ENCODE data around the gene ZNF280D. TPM values are rescaled to one million over a fixed set of nuclear protein-coding genes. Genes with fewer than 3 reads are reported as not detected.
A peak's percentile ranks its signal among the peaks of the same experiment; 100 is the strongest.
"Not testable (repeated sequence)": the region's sequence is repeated elsewhere in the genome, so short reads cannot be mapped to it uniquely, and the experiment has no call there.

Gene ZNF280D
- total RNA-seq, 1 donor from 2014 or later: 15.3 TPM

GRCh38 chr15:56716334-56716733 lies 17.0 kb downstream of the ZNF280D start:
- no peak for DNase-seq (ENCODE audit: low read depth in 2 of 2)

DNA sequence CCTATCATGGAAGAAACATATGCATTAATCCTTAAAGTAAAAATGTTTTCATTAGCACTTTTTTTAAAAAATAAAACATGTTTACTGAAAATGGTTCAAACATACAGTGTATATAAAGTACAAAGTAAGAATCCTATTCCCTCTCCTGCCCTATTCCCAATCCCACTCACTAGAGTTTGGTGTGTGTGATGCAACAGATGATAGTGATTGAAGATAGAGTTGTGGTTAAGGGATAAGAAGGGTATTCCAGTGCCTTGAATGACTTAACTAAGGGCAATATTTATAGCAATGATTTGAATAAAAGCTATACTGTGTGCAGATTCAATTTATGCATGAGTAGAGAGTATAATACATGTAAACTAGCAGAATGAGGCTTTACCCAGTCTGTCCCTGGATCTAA lies 18.1 kb downstream of the ZNF280D start:
- no peak for DNase-seq (ENCODE audit: low read depth in 2 of 2)

DNA sequence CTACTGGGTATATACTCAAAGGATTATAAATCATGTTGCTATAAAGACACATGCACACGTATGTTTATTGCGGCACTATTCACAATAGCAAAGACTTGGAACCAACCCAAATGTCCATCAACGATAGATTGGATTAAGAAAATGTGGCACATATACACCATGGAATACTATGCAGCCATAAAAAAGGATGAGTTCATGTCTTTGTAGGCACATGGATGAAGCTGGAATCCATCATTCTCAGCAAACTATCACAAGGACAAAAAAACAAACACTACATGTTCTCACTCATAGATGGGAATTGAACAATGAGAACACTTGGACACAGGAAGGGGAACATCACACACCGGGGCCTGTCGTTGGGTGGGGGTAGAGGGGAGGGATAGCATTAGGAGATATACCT lies 23.8 kb downstream of the ZNF280D start:
- not testable (repeated sequence) for DNase-seq (ENCODE audit: low read depth in 2 of 2)

- DNase-seq (ENCODE audit: low read depth in 2 of 2): no peak
These were observed 33.6 kb downstream of the ZNF280D start for GRCh38 chr15:56699743-56700142.

GRCh38 chr15:56698270-56698669 lies 35.0 kb downstream of the ZNF280D start:
- no peak for DNase-seq (ENCODE audit: low read depth in 2 of 2)

GRCh38 chr15:56693761-56694160 lies 39.5 kb downstream of the ZNF280D start:
- no peak for DNase-seq (ENCODE audit: low read depth in 2 of 2)

GRCh38 chr15:56690733-56691132 lies 42.6 kb downstream of the ZNF280D start:
- no peak for DNase-seq (ENCODE audit: low read depth in 2 of 2)

DNA sequence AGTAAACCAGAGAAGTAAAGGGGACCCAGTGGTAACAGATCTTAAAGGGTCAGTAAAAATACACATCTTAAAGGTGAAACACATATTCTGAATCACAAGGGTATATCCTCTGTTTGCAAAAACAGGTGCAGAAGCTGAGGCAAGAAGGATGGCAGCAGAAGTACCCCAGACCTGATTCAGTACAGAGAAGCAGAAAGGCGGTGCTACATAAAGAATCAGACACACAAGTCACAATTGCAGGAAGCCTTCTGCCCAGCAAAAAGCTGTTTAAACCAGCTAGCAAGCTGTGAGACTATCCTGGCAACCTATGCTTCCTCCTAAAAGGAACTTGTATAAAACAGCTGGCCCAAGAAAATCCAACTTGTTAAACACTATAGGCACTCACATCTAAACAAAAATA lies 49.4 kb downstream of the ZNF280D start:
- peak in 1 of 2 donors; percentile 32 for DNase-seq (ENCODE audit: low read depth in 2 of 2)

DNA sequence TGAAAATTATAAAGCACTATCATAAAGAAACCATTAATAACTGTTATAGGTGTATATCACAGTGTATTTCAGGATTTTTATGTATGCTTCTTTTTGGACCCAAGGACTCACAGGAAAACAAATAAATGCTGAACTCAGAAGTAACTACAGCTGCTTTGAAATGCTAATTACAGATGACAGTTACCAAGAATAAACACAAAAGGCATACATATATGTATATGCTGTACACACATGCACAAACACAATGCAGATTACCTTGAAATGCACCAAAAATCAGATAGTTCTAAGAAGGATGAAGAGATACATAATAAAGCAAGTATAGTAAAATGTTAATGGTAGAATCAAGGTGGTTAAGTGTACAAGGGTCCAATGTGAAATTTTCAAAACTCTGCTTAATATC lies 52.2 kb downstream of the ZNF280D start:
- DNase-seq (ENCODE audit: low read depth in 2 of 2): no peak

GRCh38 chr15:56679225-56679624 lies 54.1 kb downstream of the ZNF280D start:
- no peak for DNase-seq (ENCODE audit: low read depth in 2 of 2)

DNA sequence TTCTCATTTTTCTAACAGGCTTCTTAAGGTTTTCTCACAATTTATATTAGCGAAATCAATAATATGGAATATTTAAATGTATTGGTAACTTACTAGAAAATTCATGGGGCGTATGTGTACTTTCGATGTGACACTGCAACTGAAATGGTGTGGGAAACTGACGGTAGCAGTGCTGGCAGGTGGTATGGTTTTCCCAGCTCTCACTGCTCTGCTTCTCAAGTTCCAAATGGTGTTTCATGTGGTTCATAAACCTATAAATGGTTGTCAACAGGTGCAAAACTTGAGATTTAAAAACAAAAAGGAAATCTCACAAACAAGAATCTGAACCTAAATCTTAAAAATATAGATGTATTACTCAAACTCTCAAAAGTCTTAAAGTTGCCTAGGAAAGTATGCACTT lies 54.7 kb downstream of the ZNF280D start:
- DNase-seq (ENCODE audit: low read depth in 2 of 2): no peak

DNA sequence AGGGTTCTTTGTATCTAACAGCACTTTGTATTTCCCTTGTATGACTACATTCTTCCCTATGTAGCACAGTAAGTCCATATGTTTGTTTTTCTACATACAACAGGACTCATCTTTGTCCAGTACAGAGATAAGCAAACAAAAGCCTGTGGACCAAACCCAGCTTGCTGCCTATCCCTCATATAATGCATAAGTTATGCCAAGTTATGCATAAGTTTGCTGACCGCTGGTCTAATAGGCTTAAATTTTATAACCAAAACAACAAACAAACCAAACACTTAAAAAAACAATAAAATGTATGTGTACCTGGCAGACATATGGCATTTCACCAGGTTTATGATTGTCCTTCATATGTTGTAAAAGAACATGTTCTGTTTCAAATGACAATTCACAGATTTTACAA lies 56.0 kb downstream of the ZNF280D start:
- no peak for DNase-seq (ENCODE audit: low read depth in 2 of 2)

GRCh38 chr15:56675930-56676329 lies 57.4 kb downstream of the ZNF280D start:
- no peak for DNase-seq (ENCODE audit: low read depth in 2 of 2)

DNA sequence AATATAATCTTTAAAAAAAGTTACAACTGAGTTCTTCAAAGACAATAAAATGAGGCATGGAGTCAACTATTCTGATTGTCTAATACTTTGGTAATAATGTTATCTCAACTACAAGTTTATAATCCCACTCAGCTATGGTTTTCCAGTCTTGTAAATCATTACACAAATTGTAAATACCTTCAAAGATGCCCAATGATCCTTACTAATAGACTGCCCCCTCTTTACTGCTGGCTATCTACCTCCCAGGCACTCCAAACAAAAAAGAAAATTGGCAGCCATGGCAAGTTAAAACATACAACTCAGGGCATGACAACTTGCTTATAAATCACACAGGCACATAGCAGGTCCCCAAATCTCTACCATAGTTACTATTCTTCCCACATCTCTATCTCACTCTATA lies 58.5 kb downstream of the ZNF280D start:
- no peak for DNase-seq (ENCODE audit: low read depth in 2 of 2)

GRCh38 chr15:56672721-56673120 lies 60.6 kb downstream of the ZNF280D start:
- no peak for DNase-seq (ENCODE audit: low read depth in 2 of 2)

DNA sequence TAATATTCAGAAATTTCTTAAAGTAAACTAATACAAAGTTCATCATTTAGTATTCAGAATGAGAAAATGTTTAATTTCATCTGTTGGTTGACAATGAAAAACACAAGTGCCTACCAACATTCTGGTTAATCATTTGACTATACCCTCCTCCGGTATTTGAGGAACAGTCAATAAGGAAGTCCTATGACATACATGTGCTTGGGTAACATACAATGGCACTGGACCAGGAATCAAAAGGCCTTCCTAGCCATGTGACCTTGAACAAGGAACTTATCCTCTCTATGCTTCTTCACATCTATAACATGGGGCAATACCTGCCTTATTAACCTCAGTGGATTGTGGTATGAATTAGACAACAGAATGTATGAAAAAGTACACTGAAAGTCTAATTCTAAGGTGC lies 65.8 kb downstream of the ZNF280D start:
- no peak for DNase-seq (ENCODE audit: low read depth in 2 of 2)

GRCh38 chr15:56660943-56661342 lies 72.4 kb downstream of the ZNF280D start:
- DNase-seq (ENCODE audit: low read depth in 2 of 2): no peak

GRCh38 chr15:56659197-56659596 lies 74.1 kb downstream of the ZNF280D start:
- DNase-seq (ENCODE audit: low read depth in 2 of 2): no peak

GRCh38 chr15:56654624-56655023 lies 78.7 kb downstream of the ZNF280D start:
- DNase-seq (ENCODE audit: low read depth in 2 of 2): no peak

- DNase-seq (ENCODE audit: low read depth in 2 of 2): no peak
These were observed 79.1 kb downstream of the ZNF280D start for GRCh38 chr15:56654216-56654615.

DNA sequence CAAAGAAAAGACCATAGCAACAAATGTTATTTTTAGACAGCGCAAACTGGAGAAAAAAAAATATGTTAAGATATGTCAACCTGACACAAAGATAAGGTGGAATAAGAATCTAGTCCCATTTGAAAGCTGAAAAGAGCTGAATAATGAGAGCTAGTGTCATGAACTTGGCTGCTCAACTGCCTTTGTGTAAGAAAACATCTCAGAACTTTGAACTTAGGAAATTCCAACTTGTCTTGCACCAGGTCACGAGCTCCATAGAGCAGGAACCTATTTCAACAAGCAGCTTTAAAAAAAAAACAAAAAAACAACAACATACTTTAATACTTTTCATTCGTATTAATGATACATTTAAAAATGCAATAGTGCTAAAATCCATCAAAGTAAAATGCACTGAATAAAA lies 79.5 kb downstream of the ZNF280D start:
- peak in 1 of 2 donors; percentile 43 for DNase-seq (ENCODE audit: low read depth in 2 of 2)

- DNase-seq (ENCODE audit: low read depth in 2 of 2): no peak
These were observed 80.2 kb downstream of the ZNF280D start for GRCh38 chr15:56653107-56653506.

DNA sequence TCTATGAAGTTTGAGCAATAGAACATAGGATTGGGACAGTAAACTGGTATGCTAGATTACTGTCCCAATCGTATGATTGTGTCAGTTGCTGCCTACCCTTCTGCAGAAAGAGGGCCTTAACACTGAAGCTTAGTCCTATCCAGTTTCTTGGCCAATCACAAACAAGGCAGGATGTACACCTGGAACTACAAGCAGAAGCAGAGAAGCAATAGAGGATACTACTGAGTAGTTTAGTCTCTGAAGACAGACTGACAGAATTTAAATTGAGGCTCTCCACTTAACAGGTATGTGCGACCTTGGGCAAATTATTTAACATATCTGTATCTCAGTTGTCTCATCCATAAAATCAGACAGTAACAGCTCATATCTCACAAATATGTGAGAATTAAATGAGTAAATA lies 85.0 kb downstream of the ZNF280D start:
- DNase-seq (ENCODE audit: low read depth in 2 of 2): no peak

DNA sequence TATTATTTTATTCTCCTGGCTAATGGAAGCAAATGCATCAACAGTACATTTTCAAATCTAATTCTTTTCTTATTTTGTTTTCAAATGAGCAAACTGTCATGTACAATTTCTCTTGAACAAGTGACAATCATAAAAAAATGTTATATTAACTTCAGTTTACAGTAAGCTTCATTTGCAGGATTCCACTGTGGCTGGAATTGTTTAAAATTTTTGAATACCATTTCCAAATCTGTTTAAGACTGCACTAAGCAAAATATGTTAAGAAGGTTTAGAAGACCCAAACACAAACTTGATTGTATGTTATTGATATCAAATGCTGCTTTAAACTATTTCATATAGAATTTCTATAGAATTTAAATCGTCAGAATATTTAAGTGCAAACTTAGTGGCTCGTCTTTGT lies 92.8 kb downstream of the ZNF280D start:
- no peak for DNase-seq (ENCODE audit: low read depth in 2 of 2)

- no peak for DNase-seq (ENCODE audit: low read depth in 2 of 2)
These were observed 93.2 kb downstream of the ZNF280D start for GRCh38 chr15:56640127-56640526.
